ENCODE results near the gene NPM3. TPM values are rescaled to one million over a fixed set of nuclear protein-coding genes. Genes with fewer than 3 reads are reported as not detected.

NPM3 gene
- total RNA-seq, 1 donor from 2014 or later, result 57.9 TPM

GRCh38 chr10:101760510-101760909 is 22.7 kb downstream of the NPM3 start:
- DNase-seq (ENCODE audit: low read depth in 2 of 2), result no peak

- DNase-seq (ENCODE audit: low read depth in 2 of 2), result no peak
Observed at GRCh38 chr10:101759309-101760247, 23.7 kb downstream of the NPM3 start.

- DNase-seq (ENCODE audit: low read depth in 2 of 2), result no peak
Observed at GRCh38 chr10:101758858-101759257, 24.4 kb downstream of the NPM3 start.

GRCh38 chr10:101752241-101752640 is 31.0 kb downstream of the NPM3 start:
- no peak for DNase-seq (ENCODE audit: low read depth in 2 of 2)

GRCh38 chr10:101749047-101750016 is 33.9 kb downstream of the NPM3 start:
- no peak for DNase-seq (ENCODE audit: low read depth in 2 of 2)

GRCh38 chr10:101748496-101748895 is 34.8 kb downstream of the NPM3 start:
- no peak for DNase-seq (ENCODE audit: low read depth in 2 of 2)

- peak in 1 of 2 donors; percentile 8 for DNase-seq (ENCODE audit: low read depth in 2 of 2)
Observed at GRCh38 chr10:101745074-101745696, 38.1 kb downstream of the NPM3 start.

GRCh38 chr10:101744267-101744666 is 39.0 kb downstream of the NPM3 start:
- DNase-seq (ENCODE audit: low read depth in 2 of 2), result no peak

GRCh38 chr10:101741938-101742337 is 41.3 kb downstream of the NPM3 start:
- no peak for DNase-seq (ENCODE audit: low read depth in 2 of 2)

GRCh38 chr10:101736666-101737065 is 46.6 kb downstream of the NPM3 start:
- no peak for DNase-seq (ENCODE audit: low read depth in 2 of 2)

- no peak for DNase-seq (ENCODE audit: low read depth in 2 of 2)
Observed at GRCh38 chr10:101732096-101732495, 51.1 kb downstream of the NPM3 start.

Other genes starting within 250 kb of the NPM3 start
- 5.0 and 6.3 TPM in 2 replicates for gene POLL, start 195.2 kb downstream of the NPM3 start, total RNA-seq
- 12.1 and 15.7 TPM in 2 replicates for gene DPCD, start 195.1 kb downstream of the NPM3 start, total RNA-seq
- gene FBXW4, start 88.3 kb downstream of the NPM3 start, total RNA-seq, result 22.0 and 29.4 TPM in 2 replicates
- not detected in 2 replicates for gene FGF8, start 7.3 kb downstream of the NPM3 start, total RNA-seq
- gene OGA, start 35.0 kb upstream of the NPM3 start, total RNA-seq, result 43.8 and 64.3 TPM in 2 replicates
- under 0.01 and 0.20 TPM in 2 replicates for gene KCNIP2, start 60.4 kb upstream of the NPM3 start, total RNA-seq

Data from lung microvascular endothelial cell (primary cell).